Cardiac septum (tissue), 1 donor: ENCODE measurements around the gene RPL41. TPM values are rescaled to one million over a fixed set of nuclear protein-coding genes. Genes with fewer than 3 reads are reported as not detected.

Experiments used
- DNase-seq: peaks from one replicate; pipeline ENCODE4 v3.0.0-alpha.2; 2020; ENCODE audit warnings: low spot score
- intact Hi-C: fragments of 100-400 bp; cut with DNase I; formaldehyde crosslinking; loops from one replicate; pipeline ENCODE4 v1.14.0; 2022
- total RNA-seq: library from RNA; stranded (reverse); fragmentation: NEBNext Ultra II Directional; extraction: Animal tissue kit (Norgen Biotek cat#: 25700); gene quantifications from one replicate; pipeline ENCODE4 v1.2.1, GENCODE V29; 2021
- donor health status: DM: no; HTN: no; CAD: no.

RPL41 gene
- total RNA-seq, 1 donor from 2014 or later = 1,517 TPM

- no peak for DNase-seq
- intact Hi-C loops = no loop called here
These were observed 43.8 kb downstream of the RPL41 start for GRCh38 chr12:56160193-56160763.

GRCh38 chr12:56160894-56161689 is 44.7 kb downstream of the RPL41 start:
- intact Hi-C loops = no loop called here
- DNase-seq = no peak

- no peak for DNase-seq
- intact Hi-C loops = no loop called here
These were observed 45.4 kb downstream of the RPL41 start for GRCh38 chr12:56161690-56162351.

- intact Hi-C loops = no loop called here
These were observed 46.2 kb downstream of the RPL41 start for GRCh38 chr12:56162468-56163290.

GRCh38 chr12:56163533-56164344 is 47.3 kb downstream of the RPL41 start:
- intact Hi-C loops = no loop called here
- no peak for DNase-seq

More at GRCh38 chr12:56162468-56163290, 46.2 kb downstream of the RPL41 start:
- DNase-seq = no peak

- DNase-seq = no peak
- intact Hi-C loops = no loop called here
These were observed 47.9 kb downstream of the RPL41 start for GRCh38 chr12:56164345-56164729.

- intact Hi-C loops = no loop called here
- no peak for DNase-seq
These were observed 48.9 kb downstream of the RPL41 start for GRCh38 chr12:56165369-56165768.

Other genes starting within 250 kb of the RPL41 start
- gene PYM1, start 188.7 kb upstream of the RPL41 start, total RNA-seq = 13.5 TPM
- gene DGKA, start 185.5 kb upstream of the RPL41 start, total RNA-seq = 9.7 TPM
- 0.75 TPM for gene PMEL, start 150.6 kb upstream of the RPL41 start, total RNA-seq
- 9.1 TPM for gene CDK2, start 149.8 kb upstream of the RPL41 start, total RNA-seq
- 108 TPM for gene RAB5B, start 142.6 kb upstream of the RPL41 start, total RNA-seq
- gene SUOX, start 119.4 kb upstream of the RPL41 start, total RNA-seq = 25.0 TPM
- gene IKZF4, start 95.6 kb upstream of the RPL41 start, total RNA-seq = 8.4 TPM
- 39.5 TPM for gene RPS26, start 74.7 kb upstream of the RPL41 start, total RNA-seq
- gene ERBB3, start 36.5 kb upstream of the RPL41 start, total RNA-seq = 1.5 TPM
- 61.6 TPM for gene PA2G4, start 12.1 kb upstream of the RPL41 start, total RNA-seq
- gene ZC3H10, start 1.6 kb downstream of the RPL41 start, total RNA-seq = 6.0 TPM
- gene ESYT1, start 11.6 kb downstream of the RPL41 start, total RNA-seq = 36.2 TPM
- 37.6 TPM for gene MYL6B, start 36.0 kb downstream of the RPL41 start, total RNA-seq
- 792 TPM for gene MYL6, start 41.7 kb downstream of the RPL41 start, total RNA-seq
- gene SMARCC2, start 72.8 kb downstream of the RPL41 start, total RNA-seq = 71.5 TPM
- gene RNF41, start 105.3 kb downstream of the RPL41 start, total RNA-seq = 40.7 TPM
- 19.6 TPM for gene NABP2, start 107.7 kb downstream of the RPL41 start, total RNA-seq
- gene SLC39A5, start 113.4 kb downstream of the RPL41 start, total RNA-seq = not detected
- gene ANKRD52, start 141.8 kb downstream of the RPL41 start, total RNA-seq = 28.8 TPM
- gene COQ10A, start 150.3 kb downstream of the RPL41 start, total RNA-seq = 86.8 TPM
- gene CS, start 183.7 kb downstream of the RPL41 start, total RNA-seq = 570 TPM
- gene CNPY2, start 199.4 kb downstream of the RPL41 start, total RNA-seq = 38.0 TPM
- gene PAN2, start 217.4 kb downstream of the RPL41 start, total RNA-seq = 46.3 TPM
- not detected for gene IL23A, start 222.3 kb downstream of the RPL41 start, total RNA-seq
- gene STAT2, start 243.5 kb downstream of the RPL41 start, total RNA-seq = 41.1 TPM
- not detected for gene APOF, start 246.2 kb downstream of the RPL41 start, total RNA-seq